ENCODE measurements around the gene KIF26B. TPM values are rescaled to one million over a fixed set of nuclear protein-coding genes. Genes with fewer than 3 reads are reported as not detected.

Gene KIF26B
- total RNA-seq, 1 donor from 2014 or later, result 0.49 TPM

GRCh38 chr1:245622332-245623014 lies 467.7 kb downstream of the KIF26B start:
- no peaks in the 10 kb centered on the region for H3K9me3 ChIP-seq
- DNase-seq (ENCODE audit: extremely low spot score in 2 of 2), result no peak
- no peaks in the 10 kb centered on the region for H3K4me1 ChIP-seq
- no peaks in the 10 kb centered on the region for H3K36me3 ChIP-seq
- no peak overlapping the region for H3K4me3 ChIP-seq
- no peak overlapping the region for H3K27ac ChIP-seq
- intact Hi-C loops (cut with DNase I), result no loop called here
- H3K27me3 ChIP-seq, result no peaks in the 10 kb centered on the region
- no peak for TF ChIP-seq POLR2AphosphoS5 (IDR thresholded peaks at IDR 0.05; ENCODE audit: insufficient read depth in 1 of 2, low read depth in 1 of 2)
- no peak for TF ChIP-seq POLR2A (IDR thresholded peaks at IDR 0.05)
- TF ChIP-seq CTCF (IDR thresholded peaks at IDR 0.05), result no peak

GRCh38 chr1:245641384-245641783 lies 486.6 kb downstream of the KIF26B start:
- no peak for TF ChIP-seq POLR2A (IDR thresholded peaks at IDR 0.05)
- no peak for TF ChIP-seq CTCF (IDR thresholded peaks at IDR 0.05)
- TF ChIP-seq POLR2AphosphoS5 (IDR thresholded peaks at IDR 0.05; ENCODE audit: insufficient read depth in 1 of 2, low read depth in 1 of 2), result no peak
- H3K27ac ChIP-seq, result no peak overlapping the region
- no peaks in the 10 kb centered on the region for H3K4me1 ChIP-seq
- no peaks in the 10 kb centered on the region for H3K36me3 ChIP-seq
- no peaks in the 10 kb centered on the region for H3K9me3 ChIP-seq
- no peak overlapping the region for H3K4me3 ChIP-seq
- H3K27me3 ChIP-seq, result no peaks in the 10 kb centered on the region
- DNase-seq (ENCODE audit: extremely low spot score in 2 of 2), result no peak
- intact Hi-C loops (cut with DNase I), result no loop called here

GRCh38 chr1:245645406-245645805 lies 490.6 kb downstream of the KIF26B start:
- H3K36me3 ChIP-seq, result no peaks in the 10 kb centered on the region
- H3K9me3 ChIP-seq, result no peaks in the 10 kb centered on the region
- H3K4me1 ChIP-seq, result no peaks in the 10 kb centered on the region
- H3K27ac ChIP-seq, result no peak overlapping the region
- intact Hi-C loops (cut with DNase I), result no loop called here
- no peak for DNase-seq (ENCODE audit: extremely low spot score in 2 of 2)
- TF ChIP-seq CTCF (IDR thresholded peaks at IDR 0.05), result no peak
- no peak for TF ChIP-seq POLR2AphosphoS5 (IDR thresholded peaks at IDR 0.05; ENCODE audit: insufficient read depth in 1 of 2, low read depth in 1 of 2)
- TF ChIP-seq POLR2A (IDR thresholded peaks at IDR 0.05), result no peak
- no peak overlapping the region for H3K4me3 ChIP-seq
- H3K27me3 ChIP-seq, result no peaks in the 10 kb centered on the region

- H3K9me3 ChIP-seq, result no peaks in the 10 kb centered on the region
- no peaks in the 10 kb centered on the region for H3K27me3 ChIP-seq
- no peaks in the 10 kb centered on the region for H3K4me1 ChIP-seq
- H3K4me3 ChIP-seq, result no peak overlapping the region
- intact Hi-C loops (cut with DNase I), result no loop called here
- TF ChIP-seq POLR2AphosphoS5 (IDR thresholded peaks at IDR 0.05; ENCODE audit: insufficient read depth in 1 of 2, low read depth in 1 of 2) (no peak), POLR2A (IDR thresholded peaks at IDR 0.05) (no peak), CTCF (IDR thresholded peaks at IDR 0.05) (no peak)
- H3K27ac ChIP-seq, result no peak overlapping the region
- no peak for DNase-seq (ENCODE audit: extremely low spot score in 2 of 2)
- H3K36me3 ChIP-seq, result no peaks in the 10 kb centered on the region
These were observed 491.1 kb downstream of the KIF26B start for GRCh38 chr1:245645894-245646293.

- Histone ChIP-seq H3K27ac (no peak overlapping the region), H3K4me1 (no peaks in the 10 kb centered on the region), H3K36me3 (no peaks in the 10 kb centered on the region), H3K4me3 (no peak overlapping the region), H3K9me3 (no peaks in the 10 kb centered on the region), H3K27me3 (no peaks in the 10 kb centered on the region)
- TF ChIP-seq POLR2A (IDR thresholded peaks at IDR 0.05) (no peak), CTCF (IDR thresholded peaks at IDR 0.05) (no peak), POLR2AphosphoS5 (IDR thresholded peaks at IDR 0.05; ENCODE audit: insufficient read depth in 1 of 2, low read depth in 1 of 2) (no peak)
- intact Hi-C loops (cut with DNase I), result no loop called here
- no peak for DNase-seq (ENCODE audit: extremely low spot score in 2 of 2)
These were observed 494.2 kb downstream of the KIF26B start for GRCh38 chr1:245648749-245649522.
